Ishikawa (cell line): Measurements from ENCODE around the gene DUS1L.

Source experiments
- CEBPB ChIP-seq: IDR thresholded peaks from 2 replicates; pipeline ENCODE4 v1.6.1; 2012
- CREB1 ChIP-seq: IDR thresholded peaks from 2 replicates; pipeline ENCODE4 v1.6.1; 2012; ENCODE audit warnings: low read depth
- EGR1 ChIP-seq: IDR thresholded peaks from 2 replicates; pipeline ENCODE4 v1.6.1; 2012
- EP300 ChIP-seq: IDR thresholded peaks from 2 replicates; pipeline ENCODE4 v1.6.1; 2012; ENCODE audit warnings: borderline replicate concordance
- FOXM1 ChIP-seq: IDR thresholded peaks from 2 replicates; pipeline ENCODE4 v1.6.1; 2012; ENCODE audit warnings: low read depth, borderline replicate concordance
- MAX ChIP-seq: IDR thresholded peaks from 2 replicates; pipeline ENCODE4 v1.6.1; 2012
- NFIC ChIP-seq: IDR thresholded peaks from 2 replicates; pipeline ENCODE4 v1.6.1; 2012
- RAD21 ChIP-seq: IDR thresholded peaks from 2 replicates; pipeline ENCODE4 v1.6.1; 2012; ENCODE audit warnings: low read depth
- TAF1 ChIP-seq: IDR thresholded peaks from 2 replicates; pipeline ENCODE4 v1.6.1; 2012; ENCODE audit warnings: low read depth, mild to moderate bottlenecking
- TCF12 ChIP-seq: IDR thresholded peaks from 2 replicates; pipeline ENCODE4 v1.6.1; 2012; ENCODE audit warnings: low read depth
- TEAD4 ChIP-seq: IDR thresholded peaks from 2 replicates; pipeline ENCODE4 v1.6.1; 2012
- YY1 ChIP-seq: IDR thresholded peaks from 2 replicates; pipeline ENCODE4 v1.6.1; 2012; ENCODE audit warnings: low read depth
- ZBTB7A ChIP-seq: IDR thresholded peaks from 2 replicates; pipeline ENCODE4 v1.6.1; 2012; ENCODE audit warnings: low read depth
- TF ChIP-seq, protein P1 (sequence below): IDR thresholded peaks from 2 replicates; pipeline ENCODE4 v1.6.1; 2012
- TF ChIP-seq, protein P2 (sequence below): IDR thresholded peaks from 2 replicates; pipeline ENCODE4 v1.6.1; 2012; ENCODE audit warnings: low read depth, mild to moderate bottlenecking

DUS1L gene

DNA sequence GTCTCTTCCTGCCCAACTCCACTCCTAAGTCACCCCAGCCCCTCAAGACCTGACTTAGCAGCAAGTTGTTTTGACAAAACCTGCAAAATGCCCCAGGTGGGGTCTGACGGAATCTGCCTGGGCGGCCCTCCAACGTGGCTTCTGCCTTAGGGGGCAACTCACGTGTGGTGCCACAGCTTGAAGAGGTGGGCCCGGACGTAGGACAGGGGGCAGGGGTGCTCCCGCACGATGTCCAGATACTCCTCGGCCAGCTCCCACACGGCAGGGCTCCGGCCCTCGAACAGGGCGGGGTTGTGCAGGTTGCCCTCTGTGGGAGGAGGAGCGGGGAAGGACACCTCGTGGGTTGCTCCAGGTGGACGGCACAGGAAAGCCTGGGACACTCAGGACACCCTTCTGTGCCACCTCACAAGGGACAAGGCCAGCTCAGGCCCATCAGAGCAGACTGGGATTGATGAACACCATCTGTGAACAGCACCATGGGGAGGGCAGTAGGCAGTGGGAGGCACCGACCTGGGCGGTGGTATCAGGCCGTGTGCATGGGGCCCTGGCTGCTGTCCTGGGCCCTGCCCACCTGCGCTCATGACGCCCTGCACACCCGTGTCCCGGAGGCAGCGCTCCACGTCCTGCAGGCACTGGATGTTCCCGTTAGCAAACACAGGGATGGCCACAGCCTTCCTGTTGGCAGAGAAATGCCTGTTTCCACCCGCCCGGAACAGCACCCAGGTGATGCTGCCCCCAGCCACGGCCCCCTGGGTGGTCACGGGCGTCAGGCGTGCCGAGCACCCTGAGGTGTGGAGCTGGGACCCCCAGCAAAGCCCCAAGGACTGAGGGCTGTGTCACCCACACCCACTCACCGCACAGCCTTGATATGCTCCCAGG, 4.3 kb downstream of the DUS1L start:
- TF ChIP-seq TCF12, result no peak
- no peak for TF ChIP-seq NFIC
- TF ChIP-seq, protein P1, sequence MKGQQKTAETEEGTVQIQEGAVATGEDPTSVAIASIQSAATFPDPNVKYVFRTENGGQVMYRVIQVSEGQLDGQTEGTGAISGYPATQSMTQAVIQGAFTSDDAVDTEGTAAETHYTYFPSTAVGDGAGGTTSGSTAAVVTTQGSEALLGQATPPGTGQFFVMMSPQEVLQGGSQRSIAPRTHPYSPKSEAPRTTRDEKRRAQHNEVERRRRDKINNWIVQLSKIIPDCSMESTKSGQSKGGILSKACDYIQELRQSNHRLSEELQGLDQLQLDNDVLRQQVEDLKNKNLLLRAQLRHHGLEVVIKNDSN, result no peak
- TF ChIP-seq ZBTB7A, result no peak
- TF ChIP-seq CEBPB, result no peak
- TF ChIP-seq CREB1, result no peak
- no peak for TF ChIP-seq FOXM1
- no peak for TF ChIP-seq MAX
- no peak for TF ChIP-seq YY1
- TF ChIP-seq EGR1, result no peak
- no peak for TF ChIP-seq TEAD4
- TF ChIP-seq EP300, result no peak
- no peak for TF ChIP-seq RAD21
- TF ChIP-seq, protein P2, sequence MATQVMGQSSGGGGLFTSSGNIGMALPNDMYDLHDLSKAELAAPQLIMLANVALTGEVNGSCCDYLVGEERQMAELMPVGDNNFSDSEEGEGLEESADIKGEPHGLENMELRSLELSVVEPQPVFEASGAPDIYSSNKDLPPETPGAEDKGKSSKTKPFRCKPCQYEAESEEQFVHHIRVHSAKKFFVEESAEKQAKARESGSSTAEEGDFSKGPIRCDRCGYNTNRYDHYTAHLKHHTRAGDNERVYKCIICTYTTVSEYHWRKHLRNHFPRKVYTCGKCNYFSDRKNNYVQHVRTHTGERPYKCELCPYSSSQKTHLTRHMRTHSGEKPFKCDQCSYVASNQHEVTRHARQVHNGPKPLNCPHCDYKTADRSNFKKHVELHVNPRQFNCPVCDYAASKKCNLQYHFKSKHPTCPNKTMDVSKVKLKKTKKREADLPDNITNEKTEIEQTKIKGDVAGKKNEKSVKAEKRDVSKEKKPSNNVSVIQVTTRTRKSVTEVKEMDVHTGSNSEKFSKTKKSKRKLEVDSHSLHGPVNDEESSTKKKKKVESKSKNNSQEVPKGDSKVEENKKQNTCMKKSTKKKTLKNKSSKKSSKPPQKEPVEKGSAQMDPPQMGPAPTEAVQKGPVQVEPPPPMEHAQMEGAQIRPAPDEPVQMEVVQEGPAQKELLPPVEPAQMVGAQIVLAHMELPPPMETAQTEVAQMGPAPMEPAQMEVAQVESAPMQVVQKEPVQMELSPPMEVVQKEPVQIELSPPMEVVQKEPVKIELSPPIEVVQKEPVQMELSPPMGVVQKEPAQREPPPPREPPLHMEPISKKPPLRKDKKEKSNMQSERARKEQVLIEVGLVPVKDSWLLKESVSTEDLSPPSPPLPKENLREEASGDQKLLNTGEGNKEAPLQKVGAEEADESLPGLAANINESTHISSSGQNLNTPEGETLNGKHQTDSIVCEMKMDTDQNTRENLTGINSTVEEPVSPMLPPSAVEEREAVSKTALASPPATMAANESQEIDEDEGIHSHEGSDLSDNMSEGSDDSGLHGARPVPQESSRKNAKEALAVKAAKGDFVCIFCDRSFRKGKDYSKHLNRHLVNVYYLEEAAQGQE, result no peak
- no peak for TF ChIP-seq TAF1

- TF ChIP-seq TAF1 (no peak), CREB1 (no peak), NFIC (no peak), RAD21 (no peak), EGR1 (no peak)
- TF ChIP-seq, protein P1, result no peak
Measured at GRCh38 chr17:82060614-82061013, 5.0 kb downstream of the DUS1L start.

GRCh38 chr17:82060001-82060380, 5.6 kb downstream of the DUS1L start:
- TF ChIP-seq FOXM1 (no peak), CREB1 (no peak), TAF1 (no peak), TCF12 (no peak), RAD21 (no peak), NFIC (no peak)
- TF ChIP-seq, protein P1, result no peak

DNA sequence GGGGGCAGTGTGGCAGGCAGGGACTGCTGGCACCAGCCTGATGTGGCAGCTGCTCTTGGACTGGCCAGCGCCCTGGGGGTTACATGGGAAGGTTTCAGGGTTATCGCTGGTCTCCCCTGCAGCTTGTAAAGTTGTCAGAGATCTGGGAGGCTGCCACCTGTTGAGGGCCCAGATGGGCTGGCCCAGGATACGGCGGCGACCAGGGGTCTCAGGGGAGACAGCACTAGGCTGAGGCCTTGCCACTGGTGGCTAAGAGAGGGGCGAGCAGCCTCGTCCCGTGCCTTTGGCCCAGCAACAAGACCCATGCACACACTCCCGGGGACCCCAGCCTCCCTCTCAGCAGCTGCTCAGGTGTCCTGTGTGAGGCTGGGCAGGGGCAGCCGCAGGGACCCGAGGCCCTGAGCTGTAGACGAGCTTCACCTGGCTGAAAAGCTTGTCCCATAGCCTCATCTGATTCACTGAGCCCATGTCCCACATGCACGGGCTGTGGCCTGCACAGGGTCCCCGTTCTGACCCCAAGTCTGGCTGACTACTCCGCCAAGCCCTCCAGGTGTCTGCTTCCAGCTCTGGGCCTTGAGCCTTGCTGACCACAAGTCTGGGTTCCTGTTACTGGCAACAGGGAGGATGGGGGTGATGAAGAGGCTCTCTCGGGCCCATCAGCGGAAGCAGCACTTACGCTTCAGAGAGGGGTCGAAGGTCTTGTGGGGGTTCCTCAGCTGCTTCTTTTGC, 6.2 kb downstream of the DUS1L start:
- TF ChIP-seq, protein P2, result no peak
- no peak for TF ChIP-seq EGR1
- TF ChIP-seq CREB1, result no peak
- TF ChIP-seq NFIC, result no peak
- no peak for TF ChIP-seq MAX
- TF ChIP-seq ZBTB7A, result no peak

- TF ChIP-seq ZBTB7A, result no peak
Measured at GRCh38 chr17:82058855-82059249, 6.8 kb downstream of the DUS1L start.
